HG03342 (cell line): ENCODE measurements around the gene GIGYF2.
"Not testable (repeated sequence)": the region's sequence is repeated elsewhere in the genome, so short reads cannot be mapped to it uniquely, and the experiment has no call there.

Source experiments
- ATAC-seq: cut with Tn5 transposase; IDR thresholded peaks from one replicate; pipeline ENCODE4 v1.9.1; 2021; ENCODE audit warnings: mild to moderate bottlenecking, moderate library complexity; ENCODE audit not compliant: unreplicated experiment

The GIGYF2 gene

DNA sequence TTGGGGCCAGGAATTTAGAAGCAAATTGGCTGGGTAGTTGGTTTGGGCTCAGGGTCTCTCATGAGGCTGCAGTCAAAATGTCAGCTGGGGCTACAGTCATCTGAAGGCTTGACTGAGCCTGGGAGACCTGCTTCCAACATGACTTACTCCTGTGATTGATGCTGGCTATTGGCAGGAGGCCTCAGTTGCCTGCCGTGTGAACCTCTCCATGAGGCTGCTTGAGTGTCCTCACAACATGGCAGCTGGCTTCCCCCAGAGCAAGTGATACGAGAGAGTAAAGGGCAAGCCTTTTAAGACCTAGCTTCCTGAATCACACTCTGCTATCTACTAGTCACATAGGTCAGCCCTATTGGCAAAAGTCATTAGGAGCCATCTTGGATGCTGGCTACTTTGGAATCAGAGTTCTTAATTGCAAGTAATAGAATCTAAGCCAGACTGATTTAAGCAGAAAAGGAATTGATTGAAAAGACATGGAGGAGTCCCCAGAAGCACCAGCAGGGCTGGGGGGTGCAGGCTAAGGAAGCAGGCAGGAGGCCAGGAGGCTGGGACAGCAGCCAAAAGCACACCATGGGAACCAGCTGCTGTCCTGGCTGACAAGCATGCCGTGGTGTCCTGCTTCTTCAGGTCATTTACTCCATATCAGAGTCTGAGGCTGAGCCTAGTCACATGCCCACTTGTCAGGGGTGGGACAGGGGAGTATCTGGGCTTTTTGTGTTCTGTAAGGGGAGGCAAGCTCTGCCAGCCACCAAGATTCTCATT lies 7.8 kb upstream of the GIGYF2 start:
- no peak for ATAC-seq

DNA sequence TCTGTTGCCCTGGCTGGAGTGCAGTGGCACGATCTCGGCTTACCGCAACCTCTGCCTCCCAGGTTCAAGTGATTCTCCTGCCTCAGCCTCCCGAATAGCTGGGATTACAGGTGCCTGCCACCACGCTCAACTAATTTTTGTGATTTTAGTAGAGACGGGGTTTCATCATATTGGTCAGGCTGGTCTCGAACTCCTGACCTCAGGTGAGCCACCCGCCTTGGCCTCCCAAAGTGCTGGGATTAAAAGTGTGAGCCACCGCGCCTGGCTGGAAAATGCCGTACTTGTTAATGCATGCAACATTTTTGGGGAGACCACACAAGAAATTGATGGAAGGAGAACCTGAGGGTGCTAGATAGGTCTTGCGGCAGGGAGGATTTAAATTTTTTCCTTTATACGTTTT lies 6.0 kb upstream of the GIGYF2 start:
- ATAC-seq: not testable (repeated sequence)

DNA sequence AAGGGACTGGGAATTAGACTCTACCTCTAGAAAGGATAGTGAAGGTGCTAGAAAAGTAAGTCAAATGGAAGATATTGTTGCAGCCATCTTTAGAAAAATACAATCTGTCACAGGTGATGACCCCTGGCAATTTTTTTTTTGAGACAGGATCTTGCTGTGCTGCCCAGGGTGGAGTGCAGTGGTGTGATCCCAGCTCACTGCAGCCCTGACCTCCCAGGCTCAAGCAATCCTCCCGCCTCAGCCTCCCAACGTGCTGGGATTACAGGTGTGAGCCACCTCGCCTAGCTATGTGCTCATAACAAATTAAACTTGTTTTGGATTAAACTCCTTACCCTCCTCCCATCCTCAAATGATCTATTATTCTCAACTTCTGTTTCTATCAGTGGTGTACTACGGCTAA lies 3.8 kb upstream of the GIGYF2 start:
- ATAC-seq: no peak

DNA sequence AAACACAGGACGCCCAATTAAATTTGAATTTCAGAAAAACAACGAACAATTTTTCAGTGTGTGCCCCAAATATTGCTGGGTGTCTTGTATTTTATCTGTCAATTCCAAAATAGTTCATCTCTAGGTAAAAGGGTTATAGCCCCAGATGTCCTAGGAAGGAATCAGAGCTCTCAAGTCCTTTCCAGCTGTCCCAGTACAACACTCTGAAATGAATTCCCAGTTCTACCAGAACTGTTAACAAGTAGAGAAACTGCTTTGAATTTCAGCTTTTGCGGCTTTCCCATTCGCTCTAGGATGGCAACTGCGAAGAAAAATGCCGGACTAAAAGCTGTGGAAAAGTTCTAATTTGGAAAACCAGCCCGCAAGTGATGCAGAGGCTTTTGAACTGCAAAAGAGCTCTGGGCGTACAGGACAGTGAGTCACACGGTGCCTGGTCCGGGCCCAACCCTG lies 497 bp upstream of the GIGYF2 start:
- ATAC-seq: no peak

DNA sequence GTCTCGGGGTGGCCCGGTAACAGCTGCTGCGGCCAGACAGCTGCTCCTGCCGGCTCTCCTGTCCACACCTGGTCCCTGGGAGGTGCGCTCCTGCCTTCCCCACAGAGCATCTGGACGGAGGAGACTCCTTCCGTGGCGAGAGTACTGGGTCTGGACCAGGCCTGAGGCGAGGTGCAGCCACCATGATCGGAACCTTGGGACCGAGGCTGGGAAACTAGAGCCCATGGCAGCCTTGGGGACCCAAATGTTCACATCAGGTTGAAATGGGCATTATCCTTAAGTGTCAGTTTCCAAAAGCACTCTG lies 628 bp downstream of the GIGYF2 start:
- no peak for ATAC-seq

DNA sequence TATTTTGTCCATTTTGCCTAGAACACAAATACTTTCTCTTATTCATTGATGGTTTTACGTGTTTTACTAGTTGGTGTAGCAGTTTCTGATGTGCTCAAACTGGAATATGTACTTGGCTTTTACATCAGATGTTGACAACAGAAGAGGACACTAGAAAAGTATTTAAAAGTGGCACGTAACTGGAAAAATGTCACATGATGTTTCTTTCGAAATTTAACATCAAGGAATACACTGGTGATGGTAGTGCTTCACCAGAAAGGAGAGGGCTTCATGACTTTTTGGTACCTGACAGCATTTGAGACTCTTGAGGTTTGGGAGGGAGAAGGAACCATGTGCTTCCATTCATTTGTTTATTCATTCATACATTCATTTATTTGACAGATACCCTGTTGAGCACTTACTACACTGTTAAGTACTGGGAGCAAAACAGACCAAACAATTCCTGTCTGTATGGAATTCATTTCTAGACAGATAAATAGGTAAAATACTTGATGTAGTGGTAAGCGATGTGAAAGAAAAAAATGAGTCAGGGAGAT lies 1.5 kb downstream of the GIGYF2 start:
- ATAC-seq: no peak

DNA sequence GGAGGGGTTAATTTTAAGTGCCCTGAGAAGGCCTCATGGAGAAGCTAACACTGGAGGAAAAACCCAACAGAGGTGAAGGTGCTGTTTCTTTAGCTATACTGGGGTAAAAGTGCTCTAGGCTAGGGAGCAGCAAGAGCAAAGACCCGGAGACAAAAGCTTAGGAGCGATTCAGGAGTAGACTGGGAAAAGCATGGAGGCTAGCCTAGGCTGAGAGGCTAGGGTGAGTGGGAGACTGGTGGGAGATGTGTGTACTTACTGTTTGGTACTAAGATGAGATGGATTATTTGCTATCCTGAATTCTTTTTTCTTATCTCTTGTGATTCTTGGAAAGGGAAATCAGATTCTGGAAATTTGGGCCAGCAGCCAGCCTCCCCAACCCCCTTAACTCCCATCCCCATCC lies 2.0 kb downstream of the GIGYF2 start:
- no peak for ATAC-seq

DNA sequence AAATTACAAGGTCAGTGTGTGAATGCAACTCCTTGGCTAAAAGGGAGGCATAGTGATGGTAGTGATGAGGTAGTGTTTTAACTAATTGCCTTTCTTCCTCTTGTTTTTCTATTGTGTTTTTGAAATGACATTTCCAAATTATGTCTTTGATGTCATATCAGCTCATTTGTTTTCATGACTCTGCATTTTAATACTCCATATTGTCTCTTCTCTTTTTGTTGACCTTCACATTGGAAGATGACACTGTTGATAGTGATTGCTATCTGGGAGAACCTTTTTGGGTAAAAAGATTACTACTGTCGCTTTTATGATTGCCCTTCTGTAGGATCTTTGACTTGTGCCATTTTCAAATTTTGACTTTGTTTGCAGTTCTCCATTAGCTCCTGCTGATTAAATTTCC lies 3.0 kb downstream of the GIGYF2 start:
- ATAC-seq: no peak

DNA sequence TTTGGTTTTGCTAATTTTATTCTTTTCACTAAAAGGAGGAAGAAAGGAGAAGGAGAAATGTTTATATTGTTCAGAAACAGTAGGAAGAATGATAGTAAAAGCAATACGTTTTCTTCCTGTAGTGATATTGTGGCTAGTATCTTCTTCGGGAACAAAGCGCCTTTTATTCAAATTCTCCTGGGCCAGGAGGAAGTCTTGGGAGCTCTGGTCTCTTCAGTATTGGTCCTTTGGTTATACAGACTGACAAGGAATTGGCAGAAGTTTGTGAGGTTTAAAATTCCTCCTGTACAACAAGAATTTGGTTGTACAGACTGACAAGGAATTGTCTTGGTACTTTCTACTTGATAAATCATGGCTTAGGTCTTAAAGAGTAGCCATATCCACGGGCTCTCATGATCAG lies 9.9 kb downstream of the GIGYF2 start:
- no peak for ATAC-seq

DNA sequence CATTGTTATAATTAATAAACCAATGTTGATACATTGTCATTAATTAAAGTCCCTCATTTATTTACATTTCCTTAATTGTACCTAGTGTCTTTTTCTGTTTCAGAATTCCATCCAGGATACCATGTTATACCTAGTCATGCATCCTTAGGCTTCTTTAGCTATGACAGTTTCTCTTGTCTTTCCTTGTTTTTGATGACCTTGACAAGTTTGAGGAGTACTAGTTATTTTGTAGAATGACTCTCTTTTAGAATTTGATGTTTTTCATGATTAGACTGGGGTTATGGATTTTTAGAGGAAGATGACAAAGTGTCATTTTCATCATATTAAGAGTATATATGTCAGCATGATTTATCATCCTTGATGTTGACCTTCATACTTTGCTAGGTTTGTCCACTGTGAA lies 16.4 kb downstream of the GIGYF2 start:
- ATAC-seq: no peak

DNA sequence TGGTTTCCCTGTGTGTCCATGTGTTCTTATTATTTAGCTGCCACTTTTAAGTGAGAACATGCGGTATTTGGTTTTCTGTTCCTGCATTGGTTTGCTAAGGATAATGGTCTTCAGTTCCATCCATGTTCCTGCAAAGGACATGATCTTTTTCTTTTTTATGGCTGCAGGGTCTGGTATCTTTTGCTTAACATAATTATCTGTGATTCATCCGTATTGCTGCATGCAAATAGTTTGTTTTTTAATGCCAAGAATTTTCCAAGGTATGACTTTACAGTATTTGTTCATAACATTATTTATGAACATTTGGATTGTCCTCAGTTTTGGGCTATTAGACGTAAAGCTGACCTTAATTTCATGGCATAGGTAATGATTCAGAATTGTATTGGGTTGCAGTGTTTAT lies 17.8 kb downstream of the GIGYF2 start:
- no peak for ATAC-seq

DNA sequence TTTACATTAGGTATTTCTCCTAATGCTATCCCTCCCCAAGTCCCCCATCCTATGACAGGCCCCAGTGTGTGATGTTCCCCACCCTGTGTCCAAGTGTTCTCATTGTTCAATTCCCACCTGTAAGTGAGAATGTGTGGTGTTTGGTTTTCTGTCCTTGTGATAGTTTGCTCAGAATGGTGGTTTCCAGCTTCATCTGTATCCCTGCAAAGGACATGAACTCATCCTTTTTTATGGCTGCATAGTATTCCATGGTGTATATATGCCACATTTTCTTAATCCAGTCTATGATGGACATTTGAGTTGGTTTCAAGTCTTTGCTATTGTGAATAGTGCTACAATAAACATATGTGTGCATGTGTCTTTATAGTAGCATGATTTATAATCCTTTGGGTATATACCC lies 22.9 kb downstream of the GIGYF2 start:
- ATAC-seq: not testable (repeated sequence)

DNA sequence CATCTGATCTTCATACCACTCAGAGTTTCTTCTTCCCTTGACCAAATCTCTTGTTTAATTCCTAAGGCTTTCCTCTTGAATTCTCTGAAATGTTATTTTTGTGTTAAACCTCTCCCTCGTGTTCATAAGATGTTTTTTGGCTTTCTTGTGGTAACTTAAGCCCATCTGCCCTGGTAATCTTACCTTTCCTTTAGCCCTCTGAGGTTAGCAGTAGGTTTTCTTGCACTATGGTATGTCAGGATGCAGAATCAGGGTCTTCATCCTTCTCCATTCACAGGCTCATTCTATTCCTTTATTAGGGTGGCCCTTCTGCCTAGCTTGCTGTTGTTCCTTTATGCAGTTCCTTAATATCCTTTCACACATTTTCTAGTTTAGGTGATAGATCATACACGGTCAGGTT lies 24.1 kb downstream of the GIGYF2 start:
- no peak for ATAC-seq

DNA sequence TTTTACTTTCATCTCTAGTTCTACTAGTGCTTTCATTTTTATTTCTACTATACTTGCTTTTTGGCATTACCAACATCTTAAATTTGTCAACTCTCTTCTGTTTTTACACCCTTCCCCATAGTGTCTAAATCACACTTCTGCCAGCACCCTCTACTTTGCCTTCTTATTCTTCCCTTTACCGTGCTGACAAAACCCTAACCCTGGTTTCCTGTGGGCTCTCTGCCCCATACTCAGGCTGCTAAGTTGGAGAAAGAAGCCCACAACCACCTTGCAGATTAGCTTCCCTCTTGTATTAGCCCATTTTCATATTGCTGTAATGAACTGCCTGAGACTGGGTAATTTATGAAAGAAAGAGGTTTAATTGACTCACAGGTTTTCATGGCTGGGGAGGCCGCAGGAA lies 24.8 kb downstream of the GIGYF2 start:
- ATAC-seq: no peak

DNA sequence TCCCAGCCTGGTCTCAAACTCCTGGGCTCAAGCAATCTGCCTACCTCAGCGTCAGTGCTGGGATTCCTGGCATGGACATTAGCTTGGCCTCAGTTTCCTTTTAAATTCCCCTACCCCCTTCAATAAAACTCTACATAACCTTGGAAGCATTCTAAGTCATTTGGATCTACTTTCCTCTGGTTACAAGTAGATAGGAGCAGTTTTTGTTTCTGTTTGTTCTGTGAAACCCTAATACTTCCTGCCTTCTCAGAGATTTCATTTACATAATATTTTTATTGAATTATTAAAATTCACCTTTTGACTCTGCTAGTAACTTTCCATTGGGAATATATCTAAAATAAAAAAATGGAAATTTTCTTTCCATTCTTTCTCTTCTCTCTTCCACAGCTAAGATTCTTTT lies 25.9 kb downstream of the GIGYF2 start:
- no peak for ATAC-seq

DNA sequence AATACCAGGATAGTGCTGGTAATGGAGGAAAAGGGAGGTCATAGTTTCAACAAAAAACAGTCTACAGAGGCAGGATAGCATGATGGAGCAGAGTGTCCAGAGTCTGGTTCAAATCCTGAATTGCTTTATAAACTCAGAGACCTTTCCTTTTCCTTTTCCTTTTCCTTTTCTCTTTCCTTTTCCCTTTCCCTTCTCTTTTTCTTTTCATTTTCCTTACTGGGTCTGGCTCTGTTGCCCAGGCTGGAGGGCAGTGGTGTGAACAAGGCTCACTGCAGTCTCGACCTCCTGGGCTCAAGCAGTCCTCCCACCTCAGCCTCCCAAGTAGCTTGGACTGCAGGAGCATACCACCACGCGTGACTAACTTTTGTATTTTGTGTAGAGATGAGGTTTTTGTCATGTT lies 31.7 kb downstream of the GIGYF2 start:
- ATAC-seq: no peak

DNA sequence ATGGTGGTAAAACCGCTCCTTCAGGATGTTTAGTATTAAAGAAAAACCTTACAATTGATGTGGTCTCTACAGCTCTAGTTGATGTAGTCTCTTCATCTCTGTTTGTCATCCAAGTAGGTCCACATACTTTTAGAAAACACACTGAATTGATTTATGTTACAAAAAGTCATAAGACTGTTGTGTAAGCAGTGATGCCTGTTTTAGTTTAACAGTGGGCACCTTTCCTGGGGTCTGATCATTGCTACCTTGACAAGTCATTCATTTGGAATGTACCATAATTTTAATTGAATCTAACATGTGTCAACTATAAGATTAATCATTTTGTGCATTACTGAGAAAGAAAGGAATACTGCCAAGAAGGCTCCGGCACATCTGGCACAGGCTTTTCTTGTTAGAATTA lies 34.3 kb downstream of the GIGYF2 start:
- ATAC-seq: no peak

DNA sequence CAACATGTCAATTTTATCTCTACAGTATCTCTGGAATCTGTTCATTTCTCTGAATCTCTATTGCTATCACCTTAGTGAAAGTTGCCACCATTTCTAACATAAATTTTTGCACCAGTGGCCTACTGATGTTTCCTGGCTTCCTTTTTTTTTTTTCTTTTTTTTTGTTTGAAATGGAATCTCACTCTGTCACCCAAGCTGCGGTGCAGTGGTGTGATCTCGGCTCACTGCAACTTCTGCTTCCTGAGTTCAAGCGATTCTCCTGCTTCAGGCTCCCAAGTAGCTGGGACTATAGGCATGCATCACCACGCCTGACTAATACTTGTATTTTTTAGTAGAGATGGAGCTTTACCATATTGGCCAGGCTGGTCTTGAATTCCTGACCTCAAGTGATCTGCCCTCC lies 44.2 kb downstream of the GIGYF2 start:
- ATAC-seq: no peak

DNA sequence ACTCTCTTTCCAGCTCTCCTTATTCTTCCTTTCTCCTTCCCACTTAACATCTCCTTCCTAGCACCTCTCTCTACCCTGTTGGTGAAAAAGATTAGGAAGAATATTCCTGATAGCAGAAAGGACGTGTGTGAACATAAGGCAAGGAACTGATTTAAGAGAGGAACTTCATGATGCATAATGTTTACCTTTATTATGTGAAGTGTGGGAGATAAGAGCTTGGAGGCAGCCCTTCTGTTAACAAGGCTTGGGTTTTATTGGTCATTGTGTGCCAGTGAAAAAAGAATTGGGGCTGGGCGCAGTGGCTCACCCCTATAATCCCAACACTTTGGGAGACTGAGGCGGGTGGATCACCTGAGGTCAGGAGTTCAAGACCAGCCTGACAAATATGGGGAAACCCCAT lies 44.8 kb downstream of the GIGYF2 start:
- no peak for ATAC-seq

DNA sequence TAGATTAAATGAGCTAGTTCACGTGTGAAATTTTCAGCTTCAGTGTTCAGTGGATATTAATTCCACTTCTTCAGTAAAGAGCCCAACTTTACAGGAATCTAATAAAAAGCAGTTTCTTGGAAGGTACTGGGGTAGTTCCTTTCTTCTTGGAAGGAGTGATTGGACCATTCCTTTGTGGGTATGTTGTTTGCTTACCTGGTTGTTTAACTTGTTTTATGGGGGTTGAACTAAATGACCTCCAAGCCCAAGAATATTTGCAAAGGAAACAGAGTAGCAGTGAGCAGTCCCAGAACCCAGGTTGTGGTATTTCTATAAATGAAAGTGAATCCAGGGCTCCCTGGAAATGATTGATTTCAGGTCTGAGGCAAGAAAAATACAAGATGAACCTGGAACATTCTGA lies 47.8 kb downstream of the GIGYF2 start:
- ATAC-seq: no peak

DNA sequence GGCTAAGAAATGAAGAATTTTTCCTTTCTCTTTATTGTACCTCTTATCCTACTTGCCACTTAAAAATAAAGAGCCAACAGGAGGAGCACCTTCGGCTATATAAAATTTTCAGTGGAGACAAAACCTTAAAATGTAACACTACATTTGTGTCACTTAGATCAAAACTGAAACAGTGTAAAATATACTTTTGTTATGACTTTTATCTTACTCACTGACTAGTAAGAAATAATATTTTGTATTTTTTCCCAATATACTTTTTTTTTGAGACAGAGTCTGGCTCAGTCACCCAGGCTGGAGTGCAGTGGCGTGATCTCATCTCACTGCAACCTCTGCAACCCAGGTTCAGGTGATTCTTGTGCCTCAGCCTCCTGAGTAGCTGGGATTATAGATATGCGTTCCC lies 50.9 kb downstream of the GIGYF2 start:
- ATAC-seq: no peak

DNA sequence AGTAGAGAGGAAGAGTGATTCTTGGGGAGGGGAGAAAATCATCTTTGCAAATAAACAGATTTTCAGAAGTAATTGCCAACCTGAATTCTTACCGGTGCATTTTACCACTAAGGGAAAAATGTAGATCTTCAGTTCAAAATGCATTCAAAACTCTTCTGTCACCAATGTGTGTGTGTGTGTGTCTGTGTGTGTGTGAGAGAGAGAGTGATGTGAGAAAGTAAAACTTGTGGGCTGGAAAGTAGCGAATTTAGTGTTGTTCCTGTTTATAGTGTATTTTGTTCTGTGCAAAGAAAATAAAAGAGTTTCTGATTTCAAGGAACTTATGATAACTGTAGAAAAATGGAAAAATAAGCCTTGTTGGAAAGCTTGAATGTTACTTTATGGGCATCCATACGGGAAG lies 52.2 kb downstream of the GIGYF2 start:
- ATAC-seq: no peak

DNA sequence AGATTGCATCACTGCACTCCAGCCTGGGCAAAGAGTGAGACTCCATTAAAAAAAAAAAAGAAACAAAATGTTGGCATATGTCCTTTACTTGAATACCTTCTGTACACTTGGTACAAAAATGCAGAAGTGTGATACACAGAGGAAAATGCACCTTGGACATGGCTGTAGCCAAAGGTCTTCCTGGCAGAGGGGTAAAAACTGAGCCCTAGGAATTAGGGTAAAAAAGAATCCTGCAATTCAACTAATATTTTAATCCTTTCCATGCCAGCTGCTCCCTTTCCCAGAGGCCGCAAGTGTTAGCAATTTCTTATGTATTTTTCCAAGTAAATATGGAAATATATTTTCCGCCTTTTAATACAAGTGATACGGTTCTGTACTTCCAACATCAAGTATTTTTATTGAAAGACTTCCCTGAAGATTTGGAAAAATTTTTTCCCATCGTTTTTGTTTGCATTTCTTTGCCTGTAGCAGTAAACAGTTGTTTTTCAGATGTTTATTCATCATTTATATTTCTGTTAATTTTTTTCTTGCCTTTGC lies 53.1 kb downstream of the GIGYF2 start:
- no peak for ATAC-seq
